IMR-90 (cell line): ENCODE results near the gene TICAM2. TPM values are rescaled to one million over a fixed set of nuclear protein-coding genes. Genes with fewer than 3 reads are reported as not detected.

Experiments
- ATAC-seq: fragments of 200-7000 bp; cut with Tn5 transposase; 2 replicates; pipeline ENCODE4 v1.9.1; 2020; ENCODE audit warnings: low read depth, mild to moderate bottlenecking, moderate library complexity
- BruUV-seq: library from RNA; stranded (reverse); fragments of 400-500 nt; replicated peaks from 2 replicates; lab custom pipeline; 2021; lab: Mats Ljungman, UMichigan
- CTCF ChIA-PET: fragments of 300-600 bp; formaldehyde crosslinking; extraction: SDS; loops from one replicate; lab custom pipeline; 2021; ENCODE audit warnings: antibody characterized with exemption; lab: Yijun Ruan, JAX
- POLR2A ChIA-PET: fragments of 300-600 bp; sonication (Branson Sonifier 250); formaldehyde crosslinking; loops from one replicate; lab custom pipeline; 2022; ENCODE audit warnings: antibody characterized with exemption; ENCODE audit not compliant: unreplicated experiment; lab: Charles Lee
- DNase-seq: peaks from one replicate; pipeline ENCODE4 v3.0.0; 2013
- H2AFZ ChIP-seq: replicated peaks from 2 replicates; pipeline ENCODE3; 2013; ENCODE audit warnings: low read length, mild to moderate bottlenecking; ENCODE audit not compliant: poor library complexity
- H2AK5ac ChIP-seq: 2 replicates; pipeline ENCODE4 v1.6.1; 2013; ENCODE audit warnings: low read depth, low read length, inconsistent platforms
- H2AK9ac ChIP-seq: replicated peaks from 2 replicates; pipeline ENCODE3; 2013; ENCODE audit warnings: mild to moderate bottlenecking, low read depth, low read length, moderate library complexity; ENCODE audit not compliant: poor library complexity
- H2BK120ac ChIP-seq: 2 replicates; pipeline ENCODE4 v1.6.1; 2013; ENCODE audit warnings: low read depth, low read length, inconsistent platforms
- H2BK15ac ChIP-seq: 3 replicates; pipeline ENCODE4 v1.6.1; 2013; ENCODE audit warnings: low read depth, low read length, inconsistent platforms
- H2BK20ac ChIP-seq: 2 replicates; pipeline ENCODE4 v1.6.1; 2013; ENCODE audit warnings: low read depth, mild to moderate bottlenecking, inconsistent platforms, low read length, moderate library complexity
- H2BK5ac ChIP-seq: 2 replicates; pipeline ENCODE4 v1.6.1; 2013; ENCODE audit warnings: mild to moderate bottlenecking, low read depth, low read length, inconsistent platforms; ENCODE audit not compliant: poor library complexity, severe bottlenecking
- H3K14ac ChIP-seq: replicated peaks from 2 replicates; pipeline ENCODE4 v1.6.1; 2013; ENCODE audit warnings: low read depth, low read length, inconsistent platforms
- H3K18ac ChIP-seq: 2 replicates; pipeline ENCODE4 v1.6.1; 2013; ENCODE audit warnings: low read depth, low read length, control low read depth
- H3K23ac ChIP-seq: 2 replicates; pipeline ENCODE4 v1.6.1; 2013; ENCODE audit warnings: low read depth, low read length, inconsistent platforms
- H3K27ac ChIP-seq: 2 replicates; pipeline ENCODE4 v1.5.1; 2013; ENCODE audit warnings: mild to moderate bottlenecking, control low read depth, low read length; ENCODE audit not compliant: insufficient read depth
- H3K27me3 ChIP-seq: 2 replicates; pipeline ENCODE4 v1.6.1; 2013; ENCODE audit warnings: low read length; ENCODE audit not compliant: control insufficient read depth, insufficient read depth
- H3K36me3 ChIP-seq: 2 replicates; pipeline ENCODE4 v1.6.1; 2013; ENCODE audit warnings: low read length, mixed read lengths; ENCODE audit not compliant: control insufficient read depth, insufficient read depth
- H3K4ac ChIP-seq: 2 replicates; pipeline ENCODE4 v1.6.1; 2013; ENCODE audit warnings: low read depth, low read length, inconsistent platforms
- H3K4me1 ChIP-seq: 2 replicates; pipeline ENCODE4 v1.6.1; 2013; ENCODE audit warnings: low read length, mixed read lengths; ENCODE audit not compliant: control insufficient read depth, insufficient read depth
- H3K4me2 ChIP-seq: 2 replicates; pipeline ENCODE4 v1.6.1; 2013; ENCODE audit warnings: low read depth, mild to moderate bottlenecking, control low read depth, low read length, moderate library complexity
- H3K4me3 ChIP-seq: 2 replicates; pipeline ENCODE4 v1.5.1; 2013; ENCODE audit warnings: low read depth, mild to moderate bottlenecking, control low read depth, low read length, moderate library complexity; ENCODE audit not compliant: insufficient read depth
- H3K56ac ChIP-seq: 2 replicates; pipeline ENCODE4 v1.6.1; 2013; ENCODE audit warnings: low read length, inconsistent platforms; ENCODE audit not compliant: insufficient read depth; ENCODE audit errors: extremely low read depth
- H3K79me1 ChIP-seq, 2 experiments: 2 replicates each; pipeline ENCODE4 v1.6.1; 2013; ENCODE audit warnings: low read length in 2 of 2, inconsistent platforms in 1 of 2, low read depth in 1 of 2
- H3K9ac ChIP-seq: 2 replicates; pipeline ENCODE4 v1.6.1; 2013; ENCODE audit warnings: low read depth, low read length, control low read depth
- H3K9me1 ChIP-seq: 2 replicates; pipeline ENCODE4 v1.6.1; 2013; ENCODE audit warnings: low read length, inconsistent platforms; ENCODE audit not compliant: insufficient read depth
- H3K9me3 ChIP-seq: 2 replicates; pipeline ENCODE4 v1.6.1; 2013; ENCODE audit warnings: low read length; ENCODE audit not compliant: control insufficient read depth, insufficient read depth
- H4K20me1 ChIP-seq: 2 replicates; pipeline ENCODE4 v1.6.1; 2013; ENCODE audit warnings: low read length, inconsistent platforms; ENCODE audit not compliant: insufficient read depth
- H4K5ac ChIP-seq: 2 replicates; pipeline ENCODE4 v1.6.1; 2013; ENCODE audit warnings: mild to moderate bottlenecking, low read depth, low read length, control low read depth
- H4K8ac ChIP-seq, 2 experiments: 2 replicates each; pipeline ENCODE4 v1.6.1; 2013; ENCODE audit warnings: low read depth in 2 of 2, low read length in 2 of 2, control low read depth in 1 of 2, inconsistent platforms in 1 of 2
- H4K91ac ChIP-seq: 2 replicates; pipeline ENCODE4 v1.6.1; 2013; ENCODE audit warnings: low read depth, low read length, inconsistent platforms; ENCODE audit not compliant: insufficient read depth
- CTCF ChIP-seq: conservative IDR thresholded peaks from 2 replicates; pipeline ENCODE4 v1.5.1; 2012; ENCODE audit warnings: mild to moderate bottlenecking, low read depth, low read length, improper control_type of control experiment
- ELK1 ChIP-seq: fragments of 150-350 bp; IDR thresholded peaks from 2 replicates; pipeline ENCODE4 v1.6.1; 2016; ENCODE audit warnings: low read depth, mild to moderate bottlenecking, low read length, moderate library complexity, borderline replicate concordance
- FOS ChIP-seq: fragments of 150-350 bp; IDR thresholded peaks from 2 replicates; pipeline ENCODE4 v1.6.1; 2016; ENCODE audit warnings: low read depth, low read length
- NFE2L2 ChIP-seq: fragments of 150-350 bp; IDR thresholded peaks from 2 replicates; pipeline ENCODE4 v1.6.1; 2016; ENCODE audit warnings: low read depth, mild to moderate bottlenecking, low read length
- RAD21 ChIP-seq: IDR thresholded peaks from 2 replicates; pipeline ENCODE4 v1.6.1; 2012; ENCODE audit warnings: low read length, improper control_type of control experiment
- RCOR1 ChIP-seq: IDR thresholded peaks from 2 replicates; pipeline ENCODE4 v1.6.1; 2012; ENCODE audit warnings: mild to moderate bottlenecking, low read length, improper control_type of control experiment; ENCODE audit not compliant: insufficient replicate concordance
- SMC3 ChIP-seq: fragments of 150-350 bp; IDR thresholded peaks from 2 replicates; pipeline ENCODE4 v1.6.1; 2016; ENCODE audit warnings: low read depth, mild to moderate bottlenecking, antibody characterized with exemption, low read length, moderate library complexity
- USF2 ChIP-seq: fragments of 150-350 bp; IDR thresholded peaks from 2 replicates; pipeline ENCODE4 v1.6.1; 2017; ENCODE audit warnings: mild to moderate bottlenecking, antibody characterized with exemption, low read length, low read depth
- WGBS, 2 experiments: methylation state at CpG; one replicate each; pipeline versions ENCODE4 v1.1.5 to v1.1.7; 2013; ENCODE audit warnings: missing lambda C conversion rate in 2 of 2; ENCODE audit not compliant: insufficient read length in 1 of 2; ENCODE audit errors: extremely low coverage in 2 of 2; 5-methylcytosine and 5-hydroxymethylcytosine counted together
- dilution Hi-C: fragments of 300-500 bp; cut with HindIII; formaldehyde crosslinking; loops from one replicate; pipeline ENCODE4 v1.14.3; 2018; ENCODE audit warnings: low sequenced_read_pairs; ENCODE audit not compliant: unreplicated experiment
- in situ Hi-C: fragments of 300-500 bp; cut with MboI; formaldehyde crosslinking; loops from 3 replicates; pipeline ENCODE4 v1.14.3; 2019; ENCODE audit warnings: low sequenced_read_pairs, inconsistent platforms, mixed read lengths
- intact Hi-C: fragments of 100-400 bp; cut with micrococcal nuclease; formaldehyde crosslinking; loops from 2 replicates; pipeline ENCODE4 v1.10.0; 2022
- polyA plus RNA-seq, 3 experiments: library from polyadenylated mRNA; depleted of rRNA; stranded (reverse); fragments of >200 nt; gene quantifications; 2 replicates each; pipeline ENCODE4 v1.2.3, GENCODE V29; 2012; ENCODE audit warnings: low replicate concordance in 1 of 3
- total RNA-seq: library from RNA; depleted of rRNA; stranded (reverse); fragments of >200 nt; gene quantifications from 2 replicates; pipeline ENCODE4 v1.2.3, GENCODE V29; 2012

Gene TICAM2
- total and polyA plus RNA-seq, 2 of the 4 experiments (the other 2 are of a cell fraction), result 2.9 to 4.3 TPM

- POLR2A ChIA-PET, result no interaction called here
- DNase-seq (no peak), ATAC-seq (no peak)
- Histone ChIP-seq H3K56ac (no peak overlapping the region), H2BK20ac (no peak overlapping the region), H2AK5ac (no peak overlapping the region), H2BK5ac (no peak overlapping the region), H3K23ac (no peak overlapping the region), H4K8ac (no peak overlapping the region), H3K79me1 (peaks cover 0 to 23% of the 10 kb centered on the region in 2 experiments; a peak in 3 of 4 replicates), H3K9me1 (peaks cover 2% of the 10 kb centered on the region), H2BK15ac (no peak overlapping the region), H2BK120ac (no peak overlapping the region), H3K4me1 (peaks cover 5% of the 10 kb centered on the region), H3K27me3 (no peaks in the 10 kb centered on the region), H4K20me1 (peaks cover 25% of the 10 kb centered on the region), H3K9me3 (no peaks in the 10 kb centered on the region), H3K27ac (no peak overlapping the region), H4K5ac (no peak overlapping the region), H2AK9ac (no peak overlapping the region), H3K36me3 (peaks cover 1% of the 10 kb centered on the region; the same call in 1 of the 2 replicates), H3K4me3 (no peak overlapping the region), H4K91ac (no peak overlapping the region), H3K4me2 (no peak overlapping the region), H3K18ac (no peak overlapping the region), H3K4ac (no peak overlapping the region), H3K14ac (no peak overlapping the region), H2AFZ (no peak overlapping the region), H3K9ac (no peak overlapping the region)
- no peak for TF ChIP-seq RCOR1
- TF ChIP-seq CTCF, result no peak
- no peak for TF ChIP-seq RAD21
- no peak for TF ChIP-seq ELK1
- no peak for TF ChIP-seq SMC3
- no peak for TF ChIP-seq NFE2L2
- no peak for TF ChIP-seq FOS
- no peak for TF ChIP-seq USF2
- no TSS peak for BruUV-seq
- dilution Hi-C loops (no loop called here), intact Hi-C loops (no loop called here), in situ Hi-C loops (loop anchor here (5.0 kb wide), 1 partner anchor 210 kb away; no protein-coding TSS in a partner anchor)
- WGBS, 2 experiments, result no CpG with 5 or more reads among the region's 5 CpGs
- CTCF ChIA-PET, result interaction anchor here (0.6 kb wide), 2 partner anchors 50 to 247 kb away, joined by 3 to 5 read pairs; no protein-coding TSS in a partner anchor
These were observed 25.1 kb upstream of the TICAM2 start for GRCh38 chr5:115627295-115627865.
